ENCODE results near the gene HSPH1.
A peak's percentile ranks its signal among the peaks of the same experiment; 100 is the strongest.
"Not testable (repeated sequence)": the region's sequence is repeated elsewhere in the genome, so short reads cannot be mapped to it uniquely, and the experiment has no call there.

Gene HSPH1

DNA sequence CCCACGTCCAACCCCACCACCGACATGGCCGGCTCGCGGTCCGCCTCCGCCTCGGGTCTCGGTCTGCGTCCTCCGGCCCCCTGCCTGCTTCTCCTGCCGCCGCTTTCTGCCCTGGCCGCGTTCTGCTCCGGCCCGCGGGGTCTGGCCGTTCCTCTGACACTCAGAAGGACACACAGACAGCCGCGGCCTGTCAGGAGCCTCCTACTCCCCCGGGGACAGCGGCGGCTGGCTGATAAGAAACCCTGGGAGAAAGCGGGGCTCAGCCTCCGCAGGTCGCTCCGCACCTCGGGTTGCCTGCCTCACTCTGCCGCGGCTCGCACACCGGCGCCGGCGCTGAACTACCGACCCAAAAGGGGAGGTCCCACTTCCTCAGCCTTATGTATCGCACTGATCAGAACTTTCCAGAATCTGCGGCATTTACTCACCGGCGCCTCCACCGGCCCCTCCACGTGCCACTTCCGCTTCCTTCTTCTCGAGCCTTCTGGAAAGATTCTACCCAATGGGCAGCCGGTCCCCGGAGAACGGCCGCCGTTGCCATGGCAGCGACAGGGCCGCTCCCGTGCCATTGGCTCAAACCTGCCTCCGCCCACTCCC lies at the start of gene HSPH1:
TSS of gene HSPH1 (minus strand) at position 348 of the 594 bp plus-strand sequence. CDS start at position 26, 322 bp downstream.
- peak; percentile 94 for DNase-seq

DNA sequence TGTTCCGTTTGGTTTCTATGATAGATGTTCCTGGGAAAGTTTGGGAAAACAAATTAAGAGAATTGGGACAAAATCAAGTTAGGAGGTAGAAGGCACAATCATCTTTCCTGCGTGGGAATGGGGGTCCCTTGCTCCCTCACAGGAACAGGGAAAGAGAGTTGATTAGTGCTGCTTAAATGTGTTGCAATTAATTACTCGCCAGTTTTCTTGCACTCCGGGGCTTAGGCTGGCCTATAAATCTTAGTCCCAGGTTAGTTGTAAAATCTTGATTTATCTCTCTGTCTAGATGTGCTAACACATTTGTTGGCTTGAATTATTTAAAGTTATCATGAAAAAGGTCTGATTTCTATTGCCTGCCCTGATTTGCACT lies 48.1 kb upstream of the HSPH1 start:
- no peak for DNase-seq

- no peak for DNase-seq
Observed at GRCh38 chr13:31209172-31209840, 47.6 kb upstream of the HSPH1 start.

DNA sequence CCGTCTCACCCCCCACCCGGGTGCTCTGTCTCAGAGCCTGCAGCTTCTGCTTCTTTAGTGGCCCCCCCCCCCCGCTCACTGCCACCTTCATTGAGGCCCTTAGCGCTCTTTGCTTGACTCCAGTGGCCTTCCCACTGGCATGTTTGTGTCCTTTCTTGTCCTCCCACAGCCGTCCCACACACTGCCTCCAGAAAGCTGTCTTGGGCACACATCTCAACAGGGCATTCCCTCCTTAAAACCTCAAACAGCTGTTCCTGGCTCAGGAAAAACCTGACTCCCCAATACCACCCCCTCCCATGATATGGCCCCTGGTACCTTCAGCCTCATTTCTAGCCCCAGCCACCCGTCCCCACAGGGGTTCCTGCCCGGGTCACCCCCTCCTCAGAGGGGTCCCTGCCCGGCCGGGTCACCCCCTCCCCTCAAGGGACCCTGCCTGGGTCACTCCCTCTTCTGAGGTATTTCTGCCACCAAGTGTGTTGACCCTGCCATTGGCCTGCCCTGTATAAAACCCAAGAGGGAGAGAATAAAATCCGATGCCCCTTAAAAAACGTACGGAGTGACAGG lies 46.9 kb upstream of the HSPH1 start:
- no peak for DNase-seq

GRCh38 chr13:31207661-31208552 lies 46.2 kb upstream of the HSPH1 start:
- DNase-seq = no peak

DNA sequence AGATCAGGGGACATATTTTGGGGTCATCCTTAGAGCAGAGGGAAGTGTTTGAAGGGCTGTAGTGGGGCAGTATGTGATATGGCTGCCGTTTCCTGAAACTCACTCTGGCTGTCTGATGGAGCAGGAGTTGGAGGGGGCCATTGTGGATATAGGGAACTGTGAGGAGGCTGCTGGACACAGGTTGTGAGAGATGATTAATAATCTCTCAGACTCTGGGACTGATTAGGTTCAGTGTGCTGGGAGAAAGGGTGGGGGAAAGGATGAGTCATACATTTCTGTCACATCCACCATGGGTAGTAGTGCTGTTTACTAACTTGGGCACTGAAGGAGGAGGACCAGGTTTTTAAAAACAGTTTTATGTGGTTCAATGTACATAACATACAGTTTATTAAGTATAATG lies 42.9 kb upstream of the HSPH1 start:
- DNase-seq = no peak

GRCh38 chr13:31201341-31202031 lies 39.8 kb upstream of the HSPH1 start:
- no peak for DNase-seq

DNA sequence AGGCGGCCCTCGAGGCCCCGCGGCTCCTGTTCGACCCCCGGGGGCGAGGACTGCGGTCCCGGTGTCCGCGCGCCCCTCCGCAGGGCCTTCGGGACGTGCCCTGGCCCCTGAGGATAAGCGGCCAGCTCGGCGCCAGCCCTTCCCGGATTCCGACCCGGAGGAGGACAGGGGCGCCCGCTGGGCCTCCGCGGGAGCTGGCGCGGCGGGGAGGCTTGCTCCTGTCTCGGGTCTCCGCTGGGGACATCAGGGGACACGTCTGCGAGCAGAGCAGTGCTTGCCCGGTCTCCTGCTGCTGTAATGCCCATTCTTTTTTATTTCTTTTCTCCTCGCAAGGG lies 38.9 kb upstream of the HSPH1 start:
- DNase-seq = no peak

- DNase-seq = no peak
Observed at GRCh38 chr13:31199849-31200636, 38.3 kb upstream of the HSPH1 start, which contains the start of gene B3GLCT. Gene B3GLCT (plus strand): TSS chr13:31199975. CDS start chr13:31200085, 110 bp downstream.

GRCh38 chr13:31199527-31199848 lies 37.8 kb upstream of the HSPH1 start:
- no peak for DNase-seq

- no peak for DNase-seq
Observed at GRCh38 chr13:31198519-31198918, 36.8 kb upstream of the HSPH1 start.

DNA sequence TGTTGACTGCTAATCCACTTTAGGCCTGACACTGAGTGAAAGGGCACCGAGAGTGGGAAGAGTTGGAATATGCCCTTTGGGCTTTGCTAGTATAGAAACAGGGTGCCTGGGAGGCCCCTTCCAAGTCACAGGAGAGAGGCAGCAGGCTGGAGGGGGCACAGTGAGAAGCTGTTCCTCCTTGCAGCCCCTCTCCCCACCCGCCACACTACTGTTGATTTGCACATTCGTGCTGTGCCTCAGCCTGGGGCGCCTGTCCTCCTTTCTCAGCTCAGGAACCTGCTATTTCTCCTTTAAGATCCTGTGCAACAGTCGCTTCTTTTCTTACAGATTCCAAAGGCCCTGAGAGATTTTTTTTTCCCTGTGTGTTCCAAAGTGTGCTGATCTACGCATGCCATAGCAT lies 35.3 kb upstream of the HSPH1 start:
- no peak for DNase-seq

DNA sequence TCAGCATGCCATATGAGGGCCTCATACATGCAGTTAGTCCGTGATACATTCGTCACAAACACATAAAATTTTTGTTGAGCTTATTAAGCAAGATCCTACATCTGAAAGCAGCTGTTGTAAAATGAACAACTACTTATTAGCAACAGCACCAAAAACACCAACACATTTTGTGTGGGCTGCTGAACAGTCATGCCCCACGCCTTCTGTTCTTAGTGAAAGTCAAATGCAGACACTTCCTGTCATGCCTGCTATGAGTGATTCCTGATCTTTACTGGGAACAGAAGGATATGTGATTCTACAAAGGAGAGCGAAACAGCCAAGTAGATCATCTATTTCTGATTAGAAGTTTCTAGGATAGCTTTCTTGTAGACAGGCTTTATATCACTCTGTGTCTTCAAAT lies 33.9 kb upstream of the HSPH1 start:
- DNase-seq = no peak

- no peak for DNase-seq
Observed at GRCh38 chr13:31192306-31192705, 30.6 kb upstream of the HSPH1 start.

GRCh38 chr13:31191748-31192147 lies 30.0 kb upstream of the HSPH1 start:
- no peak for DNase-seq

DNA sequence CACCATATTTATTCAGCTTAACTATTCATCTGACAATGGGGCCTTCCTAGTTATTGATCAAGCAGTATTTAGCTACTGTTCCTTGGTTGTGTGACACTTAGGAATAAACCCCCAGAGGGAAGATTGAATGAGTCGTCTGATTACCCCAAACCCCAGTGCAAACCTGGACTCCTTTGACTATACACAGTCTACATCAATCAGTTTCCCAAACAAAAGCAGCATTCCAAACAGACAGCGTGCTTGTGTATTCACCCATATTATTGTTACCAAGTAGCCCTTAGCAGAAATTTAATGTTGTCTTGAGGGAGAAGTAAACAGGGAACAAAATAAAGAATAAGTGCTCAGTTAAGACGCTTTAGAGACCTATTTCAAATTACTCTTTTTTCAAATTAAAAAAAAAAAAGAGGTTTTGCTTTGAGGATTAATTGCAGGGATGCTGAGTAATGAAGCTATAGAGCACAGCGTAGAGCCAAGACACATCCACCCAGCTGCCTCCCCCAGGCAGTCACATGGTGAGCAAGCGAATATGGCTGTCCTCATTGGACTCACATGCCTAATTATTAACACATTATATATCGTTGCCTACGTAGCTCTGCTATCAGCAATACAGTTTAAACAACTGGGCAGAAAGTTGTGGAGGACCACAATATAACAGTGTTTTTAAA lies 23.4 kb upstream of the HSPH1 start:
- DNase-seq = no peak

DNA sequence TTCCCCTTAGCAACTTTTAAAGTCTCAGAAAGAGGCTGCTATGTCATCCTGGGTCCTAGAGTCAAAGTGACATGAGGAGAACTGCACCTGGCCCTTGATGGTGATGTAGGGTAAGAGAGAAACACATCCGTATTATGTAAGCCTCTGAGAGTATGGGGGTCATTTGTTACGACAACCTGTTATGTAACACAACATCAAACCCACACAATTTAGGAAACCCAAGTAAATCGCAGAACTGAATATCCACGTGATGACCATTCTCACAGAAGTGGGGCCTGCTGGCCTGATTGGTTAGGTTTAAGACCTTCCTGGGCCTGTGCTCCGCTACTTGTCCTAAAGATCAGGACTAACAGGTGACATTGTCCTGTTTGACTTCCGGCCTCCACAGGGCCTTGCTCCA lies 22.7 kb upstream of the HSPH1 start:
- DNase-seq = no peak

DNA sequence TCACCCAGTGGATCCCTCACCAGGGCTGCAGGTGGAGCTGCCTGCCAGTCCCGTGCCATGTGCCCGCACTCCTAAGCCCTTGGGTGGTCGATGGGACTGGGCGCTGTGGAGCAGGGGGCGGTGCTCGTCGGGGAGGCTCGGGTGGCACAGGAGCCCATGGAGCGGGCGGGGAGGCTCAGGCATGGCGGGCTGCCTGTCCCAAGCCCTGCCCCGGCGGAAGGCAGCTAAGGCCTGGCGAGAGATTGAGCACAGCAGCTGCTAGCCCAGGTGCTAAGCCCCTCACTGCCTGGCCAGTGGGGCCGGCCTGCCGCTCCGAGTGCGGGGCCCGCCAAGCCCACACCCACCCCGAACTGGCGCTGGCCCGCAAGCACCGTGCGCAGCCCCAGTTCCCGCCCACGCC lies 21.3 kb upstream of the HSPH1 start:
- DNase-seq = no peak

DNA sequence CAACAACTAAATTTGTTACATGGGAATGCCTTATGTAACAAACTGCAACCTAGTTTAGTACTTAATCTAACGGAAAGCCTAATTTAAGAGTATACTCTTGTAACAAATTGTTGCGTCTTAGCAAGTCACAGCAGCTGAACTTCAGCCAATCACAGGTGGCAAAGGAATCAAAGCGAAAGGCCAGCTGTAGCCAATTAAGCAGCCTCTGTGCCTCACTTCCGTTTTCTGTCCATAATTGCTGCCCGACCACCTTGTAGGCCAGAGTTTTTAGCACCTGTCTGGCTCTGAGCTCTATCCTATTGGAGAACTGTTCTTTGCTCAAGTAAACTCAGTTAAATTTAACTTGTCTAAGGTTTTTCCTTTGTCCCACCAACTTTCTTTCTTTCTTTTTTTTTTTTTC lies 18.1 kb upstream of the HSPH1 start:
- DNase-seq = no peak

GRCh38 chr13:31179241-31179640 lies 17.5 kb upstream of the HSPH1 start:
- DNase-seq = no peak

- not testable (repeated sequence) for DNase-seq
Observed at GRCh38 chr13:31177813-31178495, 16.2 kb upstream of the HSPH1 start.

All from NCI-H1417 treated with DMSO at 0.1 percent for 48 hours (cell line).